ENCODE data around the gene TNFRSF4. TPM values are rescaled to one million over a fixed set of nuclear protein-coding genes. Genes with fewer than 3 reads are reported as not detected.

TNFRSF4 gene
- total and polyA plus RNA-seq, 2 donors from 2014 or later: 3.3 to 5.1 TPM

DNA sequence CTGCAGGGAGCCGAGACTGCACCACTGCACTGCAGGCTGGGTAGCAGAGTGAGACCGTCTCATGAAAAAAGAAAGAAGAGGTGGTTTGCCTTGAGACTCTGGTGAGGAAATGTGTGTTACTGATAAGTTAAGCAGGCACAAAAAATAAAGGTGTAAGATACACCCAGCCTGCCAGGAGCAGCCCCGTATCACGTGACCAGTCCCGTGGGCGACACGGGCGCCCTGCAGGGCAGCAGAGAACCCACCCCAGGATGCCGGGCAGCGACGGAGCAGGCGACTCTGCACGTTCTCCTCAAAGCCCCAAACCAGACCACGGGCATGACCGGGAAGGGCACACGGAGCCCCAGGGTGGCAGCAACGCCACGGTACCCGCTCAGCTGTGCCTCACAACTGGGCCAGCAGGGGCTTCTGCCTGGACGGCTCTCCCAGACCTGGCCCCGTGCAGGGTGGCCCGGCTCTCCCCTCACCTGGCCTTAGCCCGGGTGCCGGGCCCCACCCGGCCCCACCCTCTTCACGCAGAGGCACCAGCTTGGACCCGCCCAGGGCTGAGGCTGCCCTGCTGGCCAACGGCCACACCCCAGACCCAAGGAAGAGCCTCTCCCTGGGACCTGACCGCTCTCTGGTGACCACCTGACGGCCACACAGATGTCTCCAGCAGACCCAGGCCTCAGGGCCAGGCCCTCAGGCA lies 8.1 kb upstream of the TNFRSF4 start:
- TF ChIP-seq, protein P1, sequence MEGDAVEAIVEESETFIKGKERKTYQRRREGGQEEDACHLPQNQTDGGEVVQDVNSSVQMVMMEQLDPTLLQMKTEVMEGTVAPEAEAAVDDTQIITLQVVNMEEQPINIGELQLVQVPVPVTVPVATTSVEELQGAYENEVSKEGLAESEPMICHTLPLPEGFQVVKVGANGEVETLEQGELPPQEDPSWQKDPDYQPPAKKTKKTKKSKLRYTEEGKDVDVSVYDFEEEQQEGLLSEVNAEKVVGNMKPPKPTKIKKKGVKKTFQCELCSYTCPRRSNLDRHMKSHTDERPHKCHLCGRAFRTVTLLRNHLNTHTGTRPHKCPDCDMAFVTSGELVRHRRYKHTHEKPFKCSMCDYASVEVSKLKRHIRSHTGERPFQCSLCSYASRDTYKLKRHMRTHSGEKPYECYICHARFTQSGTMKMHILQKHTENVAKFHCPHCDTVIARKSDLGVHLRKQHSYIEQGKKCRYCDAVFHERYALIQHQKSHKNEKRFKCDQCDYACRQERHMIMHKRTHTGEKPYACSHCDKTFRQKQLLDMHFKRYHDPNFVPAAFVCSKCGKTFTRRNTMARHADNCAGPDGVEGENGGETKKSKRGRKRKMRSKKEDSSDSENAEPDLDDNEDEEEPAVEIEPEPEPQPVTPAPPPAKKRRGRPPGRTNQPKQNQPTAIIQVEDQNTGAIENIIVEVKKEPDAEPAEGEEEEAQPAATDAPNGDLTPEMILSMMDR (IDR thresholded peaks at IDR 0.05; ENCODE audit: borderline replicate concordance, extremely low read depth, insufficient read depth): no peak
- H3K36me3 ChIP-seq (ENCODE audit: control insufficient read depth in 2 of 3, insufficient read depth in 3 of 3, low read length in 3 of 3): peaks cover 4 to 33% (median 21%) of the 10 kb centered on the region in 3 donors
- intact Hi-C loops (cut with DNase I): no loop called here

DNA sequence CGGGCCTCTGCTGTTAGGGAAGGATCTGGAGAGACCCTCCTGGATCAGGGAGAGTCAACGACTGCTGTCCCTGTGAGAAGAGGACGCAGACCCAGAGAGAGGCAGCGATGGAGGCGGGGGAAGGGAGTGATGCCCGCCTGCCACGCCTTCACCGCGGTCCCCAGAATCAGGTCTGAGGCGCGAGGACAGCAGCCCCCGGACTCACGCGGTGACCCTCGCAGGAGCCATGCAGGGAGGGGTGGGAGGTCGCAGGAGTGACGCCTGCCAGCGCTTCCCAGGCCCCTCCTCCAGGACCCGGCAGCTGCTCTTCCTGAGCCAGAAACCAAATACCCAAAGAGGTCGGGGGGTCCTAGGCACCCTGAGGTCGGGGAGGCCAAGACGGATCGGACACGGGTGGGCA lies 6.2 kb upstream of the TNFRSF4 start:
- intact Hi-C loops (cut with DNase I): no loop called here
- Histone ChIP-seq H3K36me3 (ENCODE audit: control insufficient read depth in 2 of 3, insufficient read depth in 3 of 3, low read length in 3 of 3) (peaks cover 4 to 28% (median 17%) of the 10 kb centered on the region in 3 donors), H3K9me3 (ENCODE audit: control insufficient read depth in 2 of 3, insufficient read depth in 1 of 3, low read length in 3 of 3) (no peaks in the 10 kb centered on the region), H3K4me1 (ENCODE audit: control insufficient read depth in 2 of 3, insufficient read depth in 2 of 3, low read depth in 1 of 3, low read length in 3 of 3) (no peaks in the 10 kb centered on the region), H3K9ac (ENCODE audit: low read length in 3 of 3) (no peak overlapping the region), H3K27ac (ENCODE audit: low read depth in 2 of 2, low read length in 2 of 2) (no peak overlapping the region), H3K27me3 (ENCODE audit: control insufficient read depth, insufficient read depth, low read length) (no peaks in the 10 kb centered on the region), H3K4me3 (ENCODE audit: low read length in 3 of 3) (no peak overlapping the region)
- no peak for DNase-seq
- TF ChIP-seq, protein P1 (IDR thresholded peaks at IDR 0.05; ENCODE audit: borderline replicate concordance, extremely low read depth, insufficient read depth): no peak
- no peak for FAIRE-seq

More for the DNA sequence above, 8.1 kb upstream of the TNFRSF4 start:
- Histone ChIP-seq H3K4me3 (ENCODE audit: low read length in 3 of 3) (no peak overlapping the region), H3K27me3 (ENCODE audit: control insufficient read depth, insufficient read depth, low read length) (no peaks in the 10 kb centered on the region), H3K9ac (ENCODE audit: low read length in 3 of 3) (no peak overlapping the region), H3K9me3 (ENCODE audit: control insufficient read depth in 2 of 3, insufficient read depth in 1 of 3, low read length in 3 of 3) (no peaks in the 10 kb centered on the region), H3K4me1 (ENCODE audit: control insufficient read depth in 2 of 3, insufficient read depth in 2 of 3, low read depth in 1 of 3, low read length in 3 of 3) (no peaks in the 10 kb centered on the region), H3K27ac (ENCODE audit: low read depth in 2 of 2, low read length in 2 of 2) (no peak overlapping the region)
- FAIRE-seq (no peak), DNase-seq (no peak)

DNA sequence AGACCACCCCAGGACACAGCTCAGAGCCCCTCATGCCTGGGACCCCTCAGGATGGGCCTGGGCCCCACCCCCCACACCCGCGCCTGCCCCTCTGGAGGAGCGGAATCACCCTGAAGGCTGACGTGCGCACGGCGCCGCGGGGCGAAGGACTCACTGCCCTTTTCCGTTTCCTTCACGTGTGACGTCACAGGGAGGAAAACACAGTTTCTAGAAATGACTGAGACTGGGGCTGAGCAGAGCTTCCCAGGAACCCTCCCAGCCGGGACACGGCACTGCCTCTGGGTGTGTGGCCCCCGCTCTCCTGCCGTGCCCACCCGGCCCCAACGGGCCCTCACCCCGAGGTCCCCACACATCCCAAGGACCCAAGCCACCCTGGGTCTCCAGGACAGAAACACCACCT lies 5.4 kb upstream of the TNFRSF4 start:
- H3K9me3 ChIP-seq (ENCODE audit: control insufficient read depth in 2 of 3, insufficient read depth in 1 of 3, low read length in 3 of 3): no peaks in the 10 kb centered on the region
- no peak overlapping the region for H3K4me3 ChIP-seq (ENCODE audit: low read length in 3 of 3)
- H3K27me3 ChIP-seq (ENCODE audit: control insufficient read depth, insufficient read depth, low read length): no peaks in the 10 kb centered on the region
- H3K36me3 ChIP-seq (ENCODE audit: control insufficient read depth in 2 of 3, insufficient read depth in 3 of 3, low read length in 3 of 3): peaks cover 4 to 20% (median 14%) of the 10 kb centered on the region in 3 donors
- no peak overlapping the region for H3K9ac ChIP-seq (ENCODE audit: low read length in 3 of 3)
- TF ChIP-seq, protein P1 (IDR thresholded peaks at IDR 0.05; ENCODE audit: borderline replicate concordance, extremely low read depth, insufficient read depth): no peak
- FAIRE-seq: no peak
- peaks cover 0 to 2% (median 0%) of the 10 kb centered on the region in 3 donors for H3K4me1 ChIP-seq (ENCODE audit: control insufficient read depth in 2 of 3, insufficient read depth in 2 of 3, low read depth in 1 of 3, low read length in 3 of 3)
- DNase-seq: no peak
- no peak overlapping the region for H3K27ac ChIP-seq (ENCODE audit: low read depth in 2 of 2, low read length in 2 of 2)
- intact Hi-C loops (cut with DNase I): no loop called here
